Cardiac fibroblast (primary cell): ENCODE measurements around the gene HHAT.

Source experiments
- DNase-seq, 2 donors: peaks; one replicate each; pipeline versions ENCODE4 v3.0.0 to v3.0.0-alpha.2; 2010; ENCODE audit warnings: low read depth in 2 of 2
- H3K4me3 ChIP-seq, 2 donors: replicated peaks in 1 of 2; 1 replicate in 1 of 2; 2 replicates in 1 of 2; pipeline ENCODE4 v1.5.1; 2011; ENCODE audit warnings: low read depth in 2 of 2, low read length in 2 of 2, mild to moderate bottlenecking in 2 of 2, moderate library complexity in 1 of 2
- TF ChIP-seq, protein P1 (sequence below): IDR thresholded peaks from one replicate; pipeline ENCODE4 v1.5.1; 2011; ENCODE audit warnings: low read depth, mild to moderate bottlenecking, low read length, inconsistent platforms

HHAT gene

DNA sequence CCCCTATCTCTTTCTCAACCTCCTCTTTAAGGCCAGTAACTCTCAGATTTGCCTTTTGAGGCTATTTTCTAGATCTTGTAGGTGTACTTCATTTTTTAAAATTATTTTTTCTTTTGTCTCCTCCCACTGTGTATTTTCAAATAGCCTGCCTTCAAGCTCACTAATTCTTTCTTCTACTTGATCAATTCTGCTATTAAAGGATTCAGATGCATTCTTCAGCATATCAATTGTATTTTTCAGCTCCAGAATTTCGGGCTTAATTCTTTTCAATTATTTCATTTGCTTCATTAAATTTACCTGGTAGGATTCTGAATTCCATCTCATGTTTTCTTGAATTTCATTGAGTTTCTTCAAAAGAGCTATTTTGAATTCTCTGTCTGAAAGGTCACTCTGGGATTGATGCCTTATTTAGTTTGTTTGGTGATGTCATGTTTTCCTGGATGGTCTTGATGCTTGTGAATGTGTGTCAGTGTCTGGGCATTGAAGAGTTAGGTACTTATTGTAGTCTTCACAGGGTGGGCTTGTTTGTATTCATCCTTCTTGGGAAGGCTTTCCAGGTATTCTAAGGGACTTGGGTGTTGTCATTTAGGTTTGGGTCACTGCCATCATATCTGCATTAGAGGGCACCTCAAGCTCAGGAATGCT is 3.6 kb upstream of the HHAT start:
- no peak overlapping the region for H3K4me3 ChIP-seq
- TF ChIP-seq, protein P1, sequence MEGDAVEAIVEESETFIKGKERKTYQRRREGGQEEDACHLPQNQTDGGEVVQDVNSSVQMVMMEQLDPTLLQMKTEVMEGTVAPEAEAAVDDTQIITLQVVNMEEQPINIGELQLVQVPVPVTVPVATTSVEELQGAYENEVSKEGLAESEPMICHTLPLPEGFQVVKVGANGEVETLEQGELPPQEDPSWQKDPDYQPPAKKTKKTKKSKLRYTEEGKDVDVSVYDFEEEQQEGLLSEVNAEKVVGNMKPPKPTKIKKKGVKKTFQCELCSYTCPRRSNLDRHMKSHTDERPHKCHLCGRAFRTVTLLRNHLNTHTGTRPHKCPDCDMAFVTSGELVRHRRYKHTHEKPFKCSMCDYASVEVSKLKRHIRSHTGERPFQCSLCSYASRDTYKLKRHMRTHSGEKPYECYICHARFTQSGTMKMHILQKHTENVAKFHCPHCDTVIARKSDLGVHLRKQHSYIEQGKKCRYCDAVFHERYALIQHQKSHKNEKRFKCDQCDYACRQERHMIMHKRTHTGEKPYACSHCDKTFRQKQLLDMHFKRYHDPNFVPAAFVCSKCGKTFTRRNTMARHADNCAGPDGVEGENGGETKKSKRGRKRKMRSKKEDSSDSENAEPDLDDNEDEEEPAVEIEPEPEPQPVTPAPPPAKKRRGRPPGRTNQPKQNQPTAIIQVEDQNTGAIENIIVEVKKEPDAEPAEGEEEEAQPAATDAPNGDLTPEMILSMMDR, result no peak
- no peak for DNase-seq

DNA sequence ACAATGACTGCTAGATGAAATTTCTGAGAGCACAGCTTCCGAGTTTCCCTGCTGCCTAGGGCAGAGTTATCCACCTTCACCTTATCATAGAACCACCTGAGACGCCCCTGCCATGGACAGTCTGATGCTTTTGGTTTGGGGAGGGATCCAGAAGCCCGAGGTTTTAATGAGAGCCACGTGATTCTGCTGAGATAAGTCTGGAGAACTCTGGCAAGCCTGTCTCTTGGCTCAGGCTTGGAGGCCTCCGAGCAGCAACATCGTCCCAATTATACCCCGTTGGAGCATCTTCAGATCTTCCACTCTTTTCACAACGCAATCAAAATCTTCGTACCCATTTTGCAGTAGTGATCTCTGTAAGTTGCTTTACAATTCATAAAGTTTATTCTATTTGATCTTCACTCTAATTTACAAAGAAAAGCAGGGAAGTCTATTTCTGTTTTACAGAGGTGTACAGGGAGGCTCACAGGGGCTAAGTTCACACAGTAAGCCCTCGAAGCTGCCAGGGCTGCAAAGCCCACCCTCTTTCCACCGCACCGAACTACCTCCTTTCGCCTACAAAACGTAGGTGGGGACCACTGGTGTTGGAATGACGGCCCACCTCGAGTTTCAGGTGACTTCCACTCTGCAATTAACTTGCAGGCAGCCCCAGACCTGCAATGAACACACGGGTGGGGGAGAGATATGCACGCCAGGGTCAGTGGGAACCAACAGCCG is 513 bp upstream of the HHAT start:
- TF ChIP-seq, protein P1, result no peak
- no peak for DNase-seq

DNA sequence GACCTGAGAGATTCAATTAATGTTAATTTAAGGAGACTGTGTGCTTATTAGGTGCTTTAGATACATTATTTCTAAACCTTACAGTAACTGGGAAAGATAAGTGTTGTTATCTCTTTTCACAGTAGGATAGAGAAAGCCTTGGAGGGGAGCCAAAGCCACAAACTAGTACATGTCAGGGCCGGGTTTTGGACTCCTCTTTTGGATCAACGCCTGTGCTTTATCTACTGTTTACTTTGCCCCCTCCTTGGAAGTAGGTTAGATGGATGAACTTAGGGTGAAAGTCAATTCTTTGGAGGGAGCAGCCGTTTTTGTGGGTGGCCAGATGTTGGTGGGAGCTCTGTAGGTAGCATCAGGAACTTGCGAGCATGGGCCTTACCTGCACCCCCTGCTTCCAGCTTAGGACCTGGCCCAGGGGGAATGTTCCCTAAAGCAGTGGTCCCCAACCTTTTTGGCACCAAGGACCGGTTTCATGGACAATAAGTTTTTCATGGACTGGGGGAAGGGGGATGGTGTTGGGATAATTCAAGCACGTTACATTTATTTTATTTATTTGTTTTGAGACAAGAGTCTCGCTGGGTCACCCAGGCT is 1.7 kb downstream of the HHAT start:
- H3K4me3 ChIP-seq, result no peak overlapping the region

More for the DNA sequence above, 513 bp upstream of the HHAT start:
- peak overlapping the region; percentile 40 to 68 for H3K4me3 ChIP-seq

DNA sequence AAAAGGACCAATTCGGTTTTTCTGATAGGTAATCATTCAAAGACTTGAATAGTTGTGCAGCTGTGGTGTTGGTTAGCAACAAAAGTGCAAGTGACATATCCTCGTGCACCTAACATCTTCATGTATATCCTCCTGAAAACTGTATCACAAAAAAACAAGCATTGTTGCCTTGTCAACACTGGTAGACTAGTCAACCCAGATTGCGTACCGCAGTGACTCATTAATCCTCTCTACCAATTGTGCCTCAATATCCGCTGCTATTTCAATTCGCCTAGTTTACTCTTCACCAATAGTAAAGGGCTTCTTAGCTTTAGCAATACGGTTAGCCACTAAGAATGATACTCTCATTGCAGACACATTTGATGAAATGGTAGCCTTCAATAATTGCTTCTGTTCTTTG is 3.5 kb downstream of the HHAT start:
- DNase-seq, result no peak
- TF ChIP-seq, protein P1, result no peak
- H3K4me3 ChIP-seq, result no peak overlapping the region

More for the DNA sequence above, 1.7 kb downstream of the HHAT start:
- TF ChIP-seq, protein P1, result no peak
- DNase-seq, result peak in 1 of 2 donors; percentile 22

DNA sequence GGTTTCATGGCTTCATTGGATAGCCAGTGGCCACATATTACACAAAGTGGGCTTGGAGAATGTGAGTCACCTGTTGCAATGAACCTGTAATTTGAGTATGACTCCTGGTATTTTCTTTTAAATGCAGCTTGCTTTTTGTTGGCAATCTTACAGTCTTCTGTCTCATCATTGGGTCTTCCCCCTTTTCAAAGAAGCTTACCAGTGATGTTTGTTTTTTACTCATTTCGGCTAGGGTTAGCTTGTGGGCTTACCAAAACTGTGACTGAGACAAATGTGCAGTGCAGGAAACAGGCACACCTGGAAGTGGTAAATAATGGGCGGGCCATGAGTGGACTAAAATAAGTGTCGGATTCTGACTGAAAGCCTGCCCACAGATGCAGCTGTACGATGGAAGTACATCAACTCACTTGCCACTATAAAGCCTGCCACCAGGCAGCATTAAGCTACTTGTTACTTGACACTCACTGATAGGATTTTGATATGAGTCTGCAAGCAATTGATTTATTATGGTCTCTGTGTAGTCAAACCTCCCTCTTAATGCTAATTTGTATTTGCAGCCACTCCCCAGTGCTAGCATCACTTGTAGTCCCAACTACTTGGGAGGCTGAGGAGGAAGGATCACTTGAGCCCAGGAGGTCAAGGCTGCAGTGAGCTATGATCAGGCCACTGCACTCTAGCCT is 4.2 kb downstream of the HHAT start:
- TF ChIP-seq, protein P1, result no peak
- H3K4me3 ChIP-seq, result no peak overlapping the region
- DNase-seq, result peak in 1 of 2 donors; percentile 9

DNA sequence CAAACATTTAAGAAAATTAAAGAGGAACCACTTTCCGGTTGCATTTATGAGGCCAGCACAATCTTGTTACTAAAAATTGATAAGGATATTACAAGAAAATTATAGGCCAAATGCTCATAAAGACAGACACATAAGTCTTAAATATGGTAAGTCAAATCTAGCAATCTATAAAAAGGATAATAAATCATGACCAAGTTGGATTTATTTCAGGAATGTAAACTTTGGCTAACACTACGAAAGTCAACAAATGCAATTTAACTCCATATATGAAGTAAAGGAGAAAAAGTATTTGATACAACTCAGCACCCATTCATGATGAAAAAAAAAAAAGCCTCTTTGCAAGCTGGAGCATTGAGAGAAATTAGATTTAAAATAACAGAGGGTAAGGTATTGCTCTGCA is 6.3 kb downstream of the HHAT start:
- TF ChIP-seq, protein P1, result no peak
- DNase-seq, result no peak
- no peak overlapping the region for H3K4me3 ChIP-seq
